DOHH2 (cell line): ENCODE results near the gene ADCK2.
"Not testable (repeated sequence)": the region's sequence is repeated elsewhere in the genome, so short reads cannot be mapped to it uniquely, and the experiment has no call there.

Experiments used
- CTCF ChIP-seq: fragments of 200-600 bp; sonication (generic); IDR thresholded peaks from one replicate; pipeline ENCODE4 v1.5.1; 2014; ENCODE audit warnings: antibody characterized with exemption, mild to moderate bottlenecking, low read depth, low read length; ENCODE audit not compliant: poor library complexity, severe bottlenecking
- EZH2phosphoT487 ChIP-seq: fragments of 200-600 bp; sonication (generic); IDR thresholded peaks from 2 replicates; pipeline ENCODE4 v1.6.1; 2017; ENCODE audit warnings: borderline replicate concordance, mild to moderate bottlenecking, antibody characterized with exemption, low read length, moderate library complexity, mixed read lengths

DNA sequence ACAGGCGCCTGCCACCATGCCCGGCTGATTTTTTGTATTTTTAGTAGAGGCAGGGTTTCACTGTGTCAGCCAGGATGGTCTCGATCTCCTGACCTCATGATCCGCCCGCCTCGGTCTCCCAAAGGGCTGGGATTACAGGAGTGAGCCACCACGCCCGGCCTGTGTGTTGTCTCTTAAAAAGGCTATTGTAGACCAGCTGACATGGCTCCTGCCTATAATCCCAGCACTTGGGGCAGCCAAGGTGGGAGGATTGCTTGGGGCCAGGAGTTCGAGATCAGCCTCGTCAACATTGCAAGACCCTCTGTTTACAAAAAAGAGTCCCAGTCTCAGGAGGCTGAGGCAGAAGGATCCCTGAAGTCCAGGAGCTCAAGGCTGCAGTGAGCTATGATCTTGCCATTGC is 21.1 kb downstream of the ADCK2 start:
- not testable (repeated sequence) for TF ChIP-seq CTCF, EZH2phosphoT487
